HG03469 (cell line): ENCODE results near the gene NUTM2D.
"Not testable (repeated sequence)": the region's sequence is repeated elsewhere in the genome, so short reads cannot be mapped to it uniquely, and the experiment has no call there.

Experiments
- ATAC-seq: cut with Tn5 transposase; IDR thresholded peaks from one replicate; pipeline ENCODE4 v1.9.1; 2021; ENCODE audit warnings: mild to moderate bottlenecking, moderate library complexity, moderate number of reproducible peaks; ENCODE audit not compliant: unreplicated experiment

Gene NUTM2D, protein sequence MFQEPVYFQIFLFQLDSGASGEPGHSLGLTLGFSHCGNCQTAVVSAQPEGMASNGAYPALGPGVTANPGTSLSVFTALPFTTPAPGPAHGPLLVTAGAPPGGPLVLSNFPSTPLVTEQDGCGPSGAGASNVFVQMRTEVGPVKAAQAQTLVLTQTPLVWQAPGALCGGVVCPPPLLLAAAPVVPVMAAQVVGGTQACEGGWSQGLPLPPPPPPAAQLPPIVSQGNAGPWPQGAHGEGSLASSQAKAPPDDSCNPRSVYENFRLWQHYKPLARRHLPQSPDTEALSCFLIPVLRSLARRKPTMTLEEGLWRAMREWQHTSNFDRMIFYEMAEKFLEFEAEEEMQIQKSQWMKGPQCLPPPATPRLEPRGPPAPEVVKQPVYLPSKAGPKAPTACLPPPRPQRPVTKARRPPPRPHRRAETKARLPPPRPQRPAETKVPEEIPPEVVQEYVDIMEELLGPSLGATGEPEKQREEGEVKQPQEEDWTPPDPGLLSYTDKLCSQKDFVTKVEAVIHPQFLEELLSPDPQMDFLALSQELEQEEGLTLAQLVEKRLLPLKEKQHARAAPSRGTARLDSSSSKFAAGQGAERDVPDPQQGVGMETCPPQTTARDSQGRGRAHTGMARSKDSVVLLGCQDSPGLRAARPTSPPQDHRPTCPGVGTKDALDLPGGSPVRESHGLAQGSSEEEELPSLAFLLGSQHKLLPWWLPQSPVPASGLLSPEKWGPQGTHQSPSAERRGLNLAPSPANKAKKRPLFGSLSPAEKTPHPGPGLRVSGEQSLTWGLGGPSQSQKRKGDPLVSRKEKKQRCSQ

DNA sequence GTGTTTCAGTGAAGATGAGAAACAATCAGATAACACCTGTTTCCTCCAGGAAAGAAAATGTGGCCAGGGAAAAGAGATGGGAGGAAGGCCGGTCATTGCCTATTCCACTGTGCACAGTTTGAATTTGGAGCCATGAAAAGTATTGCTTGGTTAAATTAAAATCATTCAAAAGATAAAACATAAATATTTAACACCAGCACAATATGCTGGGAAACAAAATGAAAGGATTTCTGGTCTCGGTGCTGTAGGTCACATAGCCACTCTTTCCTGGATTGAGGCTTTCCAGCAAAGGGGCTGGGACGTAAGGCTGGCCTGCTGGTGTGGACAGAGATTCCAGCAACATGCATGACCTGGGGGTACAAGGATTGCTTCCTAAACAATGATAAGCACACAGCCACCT is at the start of gene NUTM2D:
TSS of gene NUTM2D (plus strand) at position 301 of the 400 bp plus-strand sequence. CDS start 522 bp downstream, outside the sequence.
- not testable (repeated sequence) for ATAC-seq

GRCh38 chr10:87308702-87309101 is 48.8 kb upstream of the NUTM2D start:
- not testable (repeated sequence) for ATAC-seq

DNA sequence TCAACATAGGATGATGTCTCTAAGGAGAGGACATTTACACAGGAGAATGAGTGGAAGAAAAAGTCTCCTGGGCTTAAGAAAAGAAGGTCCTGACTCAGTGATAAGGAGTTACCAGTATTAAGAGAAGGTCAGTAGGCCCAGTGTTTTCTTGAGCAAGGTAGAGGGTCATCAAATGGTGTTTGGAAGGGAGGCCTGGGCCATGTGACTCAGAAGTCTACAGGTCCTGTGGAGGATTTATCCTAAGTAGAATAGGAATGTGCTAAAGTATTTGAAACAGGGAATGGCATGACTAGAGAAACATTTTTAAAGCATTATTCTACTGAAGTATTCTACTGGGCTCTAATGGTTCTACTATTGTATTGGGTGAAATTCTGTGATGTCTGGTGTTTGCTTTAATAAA is 47.9 kb upstream of the NUTM2D start:
- not testable (repeated sequence) for ATAC-seq

- ATAC-seq: not testable (repeated sequence)
Observed at GRCh38 chr10:87311521-87311920, 46.0 kb upstream of the NUTM2D start.

DNA sequence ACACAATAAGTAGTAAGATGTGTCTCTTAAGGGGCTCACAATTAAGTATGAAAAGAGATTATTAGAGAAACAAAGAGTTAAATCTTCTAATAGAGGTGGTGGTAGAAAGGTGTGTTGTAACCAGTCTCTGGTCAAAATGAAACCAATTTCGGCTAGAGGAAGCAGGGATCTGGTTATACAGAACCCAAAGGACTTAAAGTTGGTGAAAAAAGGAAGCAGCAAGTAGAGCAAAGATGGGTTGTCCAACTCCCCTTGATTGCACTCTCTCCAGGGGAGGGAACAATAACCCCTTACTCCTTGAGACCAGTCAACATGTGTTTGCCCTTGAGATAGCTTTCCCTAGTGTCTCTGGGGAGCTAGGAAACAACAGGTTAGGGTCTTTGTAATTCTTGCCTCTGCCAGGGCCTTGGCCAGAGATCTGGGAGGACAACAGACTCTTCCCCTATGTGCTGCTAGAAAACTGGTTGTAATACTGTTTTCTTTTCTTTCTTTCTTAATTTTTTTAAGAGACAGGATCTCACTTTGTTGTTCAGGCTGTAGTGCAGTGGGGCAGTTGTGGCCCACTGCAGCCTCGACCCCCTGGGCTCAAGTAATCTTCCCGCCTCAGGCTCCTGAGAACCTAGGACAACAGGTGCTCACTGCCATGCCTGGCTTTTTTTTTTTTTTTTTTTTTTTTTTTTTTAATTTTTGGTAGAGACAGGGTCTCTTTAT is 43.7 kb upstream of the NUTM2D start:
- ATAC-seq: not testable (repeated sequence)

GRCh38 chr10:87314360-87314973 is 43.1 kb upstream of the NUTM2D start:
- not testable (repeated sequence) for ATAC-seq

DNA sequence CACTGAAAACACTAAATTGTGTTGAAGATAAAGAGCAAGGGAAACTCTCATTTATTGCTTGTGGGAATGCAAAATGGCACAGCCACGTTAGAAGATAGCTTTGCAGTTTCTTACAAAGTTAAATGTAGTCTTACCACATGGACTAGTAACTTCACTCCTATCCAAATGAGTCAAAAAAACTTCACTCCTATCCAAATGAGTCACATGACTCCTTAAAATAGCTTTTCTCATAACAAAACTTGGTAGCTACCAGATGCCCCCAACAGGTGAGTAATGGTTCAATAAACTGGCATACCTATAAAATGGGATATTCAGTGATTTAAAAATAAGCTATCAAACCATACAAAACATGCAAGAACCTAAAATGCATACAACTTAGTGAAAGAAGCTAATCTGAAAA is 36.0 kb upstream of the NUTM2D start:
- not testable (repeated sequence) for ATAC-seq

- not testable (repeated sequence) for ATAC-seq
Observed at GRCh38 chr10:87324559-87324958, 33.0 kb upstream of the NUTM2D start.

DNA sequence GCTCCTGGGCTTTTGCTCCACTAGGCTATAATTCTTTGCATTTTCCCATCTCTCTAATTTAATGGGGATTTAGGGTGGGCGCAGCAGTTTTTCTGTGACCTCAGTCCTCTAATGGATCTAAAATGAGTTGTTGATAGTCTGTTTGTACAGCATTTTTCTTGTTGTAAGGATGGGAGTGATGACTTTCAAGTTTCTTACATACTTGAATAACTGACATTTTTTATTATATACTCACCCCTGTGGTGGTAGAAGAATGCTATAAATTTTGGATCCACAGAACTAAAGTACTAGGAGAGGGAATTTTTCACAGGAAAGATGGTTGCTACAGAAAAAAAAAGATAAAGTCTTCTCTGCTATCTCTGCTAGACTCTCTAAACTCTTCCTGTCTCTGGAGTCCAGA is 29.6 kb upstream of the NUTM2D start:
- not testable (repeated sequence) for ATAC-seq

DNA sequence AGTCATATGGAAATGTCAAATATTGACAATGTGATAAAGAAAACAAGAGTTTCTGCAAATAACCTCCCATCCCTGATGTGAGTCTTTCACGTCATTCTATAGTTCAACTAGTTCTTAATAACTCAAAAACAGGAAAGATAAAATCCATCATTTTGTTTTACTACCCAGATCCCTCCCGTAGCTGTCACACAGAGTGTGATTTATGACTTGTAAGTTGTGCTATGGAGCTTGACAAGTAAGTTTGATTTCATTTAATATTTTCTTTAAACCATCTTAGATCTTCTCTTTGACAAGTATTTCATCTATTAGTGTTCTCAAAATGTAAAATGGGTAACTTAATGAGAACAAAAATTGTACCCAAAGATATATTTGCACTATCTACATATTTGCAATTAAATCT is 28.4 kb upstream of the NUTM2D start:
- not testable (repeated sequence) for ATAC-seq

- not testable (repeated sequence) for ATAC-seq
Observed at GRCh38 chr10:87332687-87333086, 24.9 kb upstream of the NUTM2D start.

- ATAC-seq: not testable (repeated sequence)
Observed at GRCh38 chr10:87340411-87340810, 17.1 kb upstream of the NUTM2D start.

DNA sequence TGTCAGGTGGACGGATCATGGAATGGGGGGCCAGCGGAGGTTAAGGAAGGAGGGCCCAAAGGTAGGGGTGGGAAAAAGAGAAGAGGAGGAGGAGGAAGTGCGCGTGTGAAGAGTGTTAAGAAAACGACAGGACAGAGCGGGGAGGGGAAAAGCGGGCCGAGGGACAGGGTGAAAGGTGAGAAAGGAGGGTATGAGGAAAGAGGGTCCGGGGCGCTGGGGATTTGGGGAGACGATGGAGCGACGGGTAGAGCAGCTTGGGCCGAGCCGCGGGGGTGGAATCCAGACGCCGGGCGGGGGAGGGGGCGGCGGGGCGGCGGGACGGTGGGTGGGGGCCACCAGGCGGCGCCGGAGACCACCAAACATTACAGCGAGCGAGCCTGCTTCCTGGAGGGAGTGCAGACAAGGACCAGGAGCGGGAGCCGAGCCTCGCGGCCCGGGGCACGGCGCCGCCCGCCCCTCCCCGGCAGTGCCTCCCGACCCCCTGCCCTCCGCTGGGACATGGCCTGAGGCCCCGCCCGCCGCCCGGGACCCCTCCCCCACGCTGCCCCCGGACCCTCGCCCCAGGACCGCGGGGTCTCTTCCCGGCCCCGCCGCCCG is 15.9 kb upstream of the NUTM2D start:
- ATAC-seq: not testable (repeated sequence)

DNA sequence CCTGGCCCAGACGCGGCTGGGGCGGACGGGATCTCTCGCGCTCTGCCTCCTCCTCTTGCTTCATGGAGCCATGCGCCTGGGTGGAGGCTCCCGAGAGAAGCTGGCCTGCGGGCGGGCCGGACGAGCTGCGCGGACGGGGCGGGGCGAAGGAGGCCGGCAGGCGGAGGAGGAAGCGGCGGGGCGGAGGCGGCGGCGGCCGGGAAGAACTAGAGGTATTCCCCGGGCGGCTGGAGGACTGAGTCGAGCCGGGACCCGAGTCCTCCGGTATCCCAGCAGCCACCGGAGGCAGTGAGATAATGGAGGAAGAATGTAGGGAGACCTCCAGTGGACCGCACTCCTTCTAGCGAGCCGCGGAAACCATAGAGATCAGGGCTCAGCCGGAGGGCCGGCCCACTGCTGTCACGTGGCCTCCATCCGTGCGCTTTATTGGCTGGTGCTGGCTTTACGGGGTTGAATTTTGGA is 15.3 kb upstream of the NUTM2D start:
- peak; percentile 81 for ATAC-seq

GRCh38 chr10:87342711-87343258 is 14.8 kb upstream of the NUTM2D start:
- peak; percentile 43 for ATAC-seq

- not testable (repeated sequence) for ATAC-seq
Observed at GRCh38 chr10:87345743-87346142, 11.8 kb upstream of the NUTM2D start.

GRCh38 chr10:87350161-87350560 is 7.4 kb upstream of the NUTM2D start:
- not testable (repeated sequence) for ATAC-seq

GRCh38 chr10:87352825-87353224 is 4.7 kb upstream of the NUTM2D start:
- ATAC-seq: not testable (repeated sequence)

DNA sequence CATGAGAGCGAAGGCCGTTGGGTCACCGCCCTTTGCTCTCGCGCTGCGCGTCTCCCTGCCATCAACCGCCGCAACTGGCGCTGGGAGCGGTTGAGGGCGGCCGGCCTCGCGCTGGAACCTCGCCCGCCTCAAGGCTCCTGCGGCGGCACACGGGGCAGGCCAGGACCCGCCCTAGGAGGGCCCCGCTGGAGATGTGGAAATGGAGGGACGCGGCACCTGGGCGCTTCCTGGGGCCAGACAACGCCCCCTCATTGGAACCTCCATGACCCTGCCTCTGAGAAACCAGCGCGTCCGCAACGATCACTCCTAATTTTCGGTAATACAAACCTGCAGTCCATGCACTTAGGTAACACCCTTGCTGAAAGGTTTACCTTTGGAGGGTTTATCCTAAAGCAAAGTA is 2.4 kb upstream of the NUTM2D start:
- not testable (repeated sequence) for ATAC-seq

DNA sequence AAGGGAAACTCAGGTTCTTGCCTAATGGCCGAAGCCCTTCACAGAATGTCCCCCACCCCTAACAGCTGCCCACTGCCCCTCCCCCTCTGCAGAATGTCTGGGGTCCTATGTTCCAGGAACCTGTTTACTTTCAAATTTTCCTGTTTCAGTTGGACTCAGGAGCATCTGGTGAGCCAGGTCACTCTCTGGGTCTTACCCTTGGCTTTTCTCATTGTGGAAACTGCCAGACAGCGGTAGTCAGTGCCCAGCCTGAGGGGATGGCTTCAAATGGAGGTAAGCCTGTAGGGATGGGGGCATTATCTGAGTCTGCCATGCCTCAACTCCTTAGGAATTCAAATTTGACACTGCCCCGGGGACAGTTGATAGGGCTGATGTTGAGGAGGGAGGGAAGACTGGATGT is 615 bp downstream of the NUTM2D start:
- ATAC-seq: not testable (repeated sequence)
